ENCODE data around the gene LGALS13.

The LGALS13 gene

GRCh38 chr19:39602224-39602623 is at the start of gene LGALS13:
TSS of gene LGALS13 (plus strand) at chr19:39602524. CDS start at chr19:39602569, 45 bp downstream.
- DNase-seq (ENCODE audit: low read depth in 2 of 2) = no peak

GRCh38 chr19:39553082-39553652 is 49.2 kb upstream of the LGALS13 start:
- no peak for DNase-seq (ENCODE audit: low read depth in 2 of 2)

DNA sequence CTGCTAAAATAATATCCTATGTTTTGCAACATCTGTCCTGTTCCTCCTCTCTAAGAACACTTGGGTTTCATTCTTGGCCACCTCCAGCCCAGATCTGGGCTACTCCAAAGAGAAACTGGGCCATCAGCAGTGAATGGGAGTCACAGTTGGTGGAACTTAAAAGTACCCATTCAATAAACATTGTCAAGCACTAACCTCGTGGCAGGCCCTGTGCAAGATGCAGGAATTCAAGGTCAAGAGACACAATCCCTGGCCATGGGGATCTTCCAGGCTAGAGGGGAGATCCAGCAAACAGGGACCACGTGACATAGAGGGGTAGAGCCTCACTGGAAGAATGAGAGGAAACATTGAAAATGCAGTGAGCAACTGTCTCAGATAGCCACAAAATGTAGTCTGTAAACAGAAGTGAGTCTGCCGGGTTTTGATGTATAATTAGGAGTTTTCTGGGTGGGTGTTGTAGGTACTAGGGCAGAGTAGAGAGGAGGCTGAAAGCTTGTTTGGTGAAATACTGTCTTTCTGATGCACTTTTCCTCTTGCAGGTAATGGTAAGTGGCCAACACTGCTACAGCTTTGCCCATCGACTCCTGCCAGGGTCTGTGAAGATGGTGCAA is 47.5 kb upstream of the LGALS13 start:
- DNase-seq (ENCODE audit: low read depth in 2 of 2) = no peak

GRCh38 chr19:39555883-39556282 is 46.4 kb upstream of the LGALS13 start:
- no peak for DNase-seq (ENCODE audit: low read depth in 2 of 2)

- DNase-seq (ENCODE audit: low read depth in 2 of 2) = no peak
Measured at GRCh38 chr19:39557811-39558623, 44.3 kb upstream of the LGALS13 start.

GRCh38 chr19:39558624-39559117 is 43.7 kb upstream of the LGALS13 start:
- DNase-seq (ENCODE audit: low read depth in 2 of 2) = no peak

GRCh38 chr19:39563408-39563807 is 38.9 kb upstream of the LGALS13 start:
- no peak for DNase-seq (ENCODE audit: low read depth in 2 of 2)

DNA sequence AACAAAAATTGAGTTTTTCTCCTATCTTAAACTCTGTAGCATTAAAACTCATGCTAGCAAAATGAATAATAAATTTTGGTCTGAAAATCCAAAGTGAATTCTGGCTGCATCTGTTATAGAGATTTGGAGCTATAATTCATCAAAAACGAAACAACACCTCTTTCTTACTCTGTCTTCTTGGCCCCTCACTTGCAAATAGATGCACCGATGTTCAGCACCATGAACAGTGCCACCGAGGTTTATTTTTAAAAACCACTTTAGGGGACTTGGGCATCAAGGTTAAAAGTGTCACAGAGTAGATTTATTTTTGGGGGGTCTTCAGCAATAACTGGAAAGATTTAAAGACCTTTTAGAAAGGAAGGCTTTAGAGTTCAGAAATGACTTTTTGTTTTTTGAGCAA is 36.3 kb upstream of the LGALS13 start:
- DNase-seq (ENCODE audit: low read depth in 2 of 2) = no peak

DNA sequence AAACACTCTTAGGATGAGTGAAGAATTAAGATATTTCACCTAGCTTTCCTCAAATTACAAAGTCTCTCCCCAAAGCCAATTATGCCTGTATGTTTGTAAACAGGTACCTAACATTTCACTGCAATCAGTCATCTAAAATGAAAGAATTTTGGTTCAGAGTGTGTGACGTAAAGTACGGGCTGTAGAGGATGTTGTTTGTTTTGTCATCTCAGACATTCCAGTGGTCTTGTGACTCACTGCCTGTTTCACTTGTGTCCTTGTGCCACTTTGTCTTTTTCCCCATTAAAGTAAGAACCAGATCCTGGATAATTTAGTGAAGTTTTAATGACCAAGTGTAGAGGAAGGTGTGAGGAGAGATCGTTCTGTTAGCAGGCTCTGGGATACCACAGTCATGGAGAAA is 33.7 kb upstream of the LGALS13 start:
- no peak for DNase-seq (ENCODE audit: low read depth in 2 of 2)

DNA sequence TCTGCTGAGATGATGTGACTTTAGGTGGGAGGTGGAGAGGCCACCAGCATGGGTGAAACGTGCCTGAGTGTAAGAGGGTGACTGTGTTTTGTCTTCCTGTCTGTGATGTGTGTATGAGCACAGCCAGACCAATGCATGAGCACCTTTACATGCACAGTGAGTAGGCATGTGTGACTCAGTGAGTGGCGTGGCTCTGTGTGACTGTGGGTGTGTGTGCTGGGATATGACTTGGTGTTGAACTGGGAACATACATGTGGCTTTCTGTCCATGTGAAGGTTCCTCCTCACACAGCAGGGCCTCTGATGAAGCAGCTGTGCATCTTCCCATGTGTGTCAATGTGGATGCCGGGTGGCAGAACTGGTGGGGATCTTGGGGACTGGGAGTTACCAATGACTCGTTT is 19.9 kb upstream of the LGALS13 start:
- no peak for DNase-seq (ENCODE audit: low read depth in 2 of 2)

DNA sequence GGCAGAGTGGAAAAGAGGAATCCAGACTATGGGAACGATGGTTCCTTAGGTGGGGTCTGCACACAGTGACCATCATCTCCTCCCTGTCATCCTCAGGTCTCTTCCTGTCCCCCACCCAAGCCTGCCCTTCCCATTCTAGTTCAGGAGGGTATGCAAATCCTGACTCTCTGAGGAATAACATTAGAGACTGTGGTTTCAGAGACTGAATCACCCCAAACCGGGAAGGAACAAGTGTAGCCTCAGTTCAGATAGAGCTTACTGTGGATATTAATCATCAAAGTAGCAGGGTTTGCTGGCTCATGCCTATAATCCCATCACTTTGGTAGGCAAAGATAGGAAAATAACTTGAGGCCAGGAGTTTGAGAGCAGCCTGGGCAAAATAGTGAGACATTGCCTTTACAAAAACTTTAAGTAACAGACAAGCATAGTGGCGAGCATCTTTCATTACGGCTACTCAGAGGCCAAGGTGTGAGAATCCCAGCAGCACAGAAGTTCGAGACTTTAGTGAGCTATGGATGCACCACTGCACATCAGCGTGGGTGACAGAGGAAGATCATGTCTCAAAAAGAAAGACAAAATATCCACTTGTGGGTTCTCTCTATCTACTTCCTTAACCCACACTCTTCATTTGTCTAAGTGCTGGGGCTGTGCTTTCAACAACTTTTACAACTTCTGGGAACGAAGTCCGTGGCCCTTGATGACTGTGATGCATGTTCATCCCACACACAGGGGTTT is 19.3 kb upstream of the LGALS13 start:
- no peak for DNase-seq (ENCODE audit: low read depth in 2 of 2)

GRCh38 chr19:39587496-39587895 is 14.8 kb upstream of the LGALS13 start:
- DNase-seq (ENCODE audit: low read depth in 2 of 2) = no peak

DNA sequence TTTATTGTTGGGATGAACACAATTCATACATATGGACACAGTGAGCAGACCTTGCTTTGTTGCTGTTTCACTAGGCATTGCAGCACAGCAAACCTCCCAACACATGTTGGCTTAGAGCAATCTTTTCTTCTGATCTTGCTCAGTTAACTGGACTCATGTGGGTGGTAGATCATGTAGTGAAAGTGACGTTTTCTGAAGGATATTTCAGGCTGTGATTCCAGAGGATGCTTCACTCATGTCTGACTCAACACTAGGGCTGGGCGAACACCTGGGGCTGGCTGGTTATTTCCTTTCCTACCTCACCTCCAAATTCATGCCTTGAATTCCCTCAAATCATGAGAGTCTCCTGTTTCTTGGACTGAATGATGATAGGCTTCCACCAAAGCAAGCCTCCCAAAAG is 14.3 kb upstream of the LGALS13 start:
- no peak for DNase-seq (ENCODE audit: low read depth in 2 of 2)

- DNase-seq (ENCODE audit: low read depth in 2 of 2) = no peak
Measured at GRCh38 chr19:39590265-39590664, 12.1 kb upstream of the LGALS13 start.

GRCh38 chr19:39592381-39592780 is 9.9 kb upstream of the LGALS13 start:
- DNase-seq (ENCODE audit: low read depth in 2 of 2) = no peak

GRCh38 chr19:39595950-39596349 is 6.4 kb upstream of the LGALS13 start:
- no peak for DNase-seq (ENCODE audit: low read depth in 2 of 2)

DNA sequence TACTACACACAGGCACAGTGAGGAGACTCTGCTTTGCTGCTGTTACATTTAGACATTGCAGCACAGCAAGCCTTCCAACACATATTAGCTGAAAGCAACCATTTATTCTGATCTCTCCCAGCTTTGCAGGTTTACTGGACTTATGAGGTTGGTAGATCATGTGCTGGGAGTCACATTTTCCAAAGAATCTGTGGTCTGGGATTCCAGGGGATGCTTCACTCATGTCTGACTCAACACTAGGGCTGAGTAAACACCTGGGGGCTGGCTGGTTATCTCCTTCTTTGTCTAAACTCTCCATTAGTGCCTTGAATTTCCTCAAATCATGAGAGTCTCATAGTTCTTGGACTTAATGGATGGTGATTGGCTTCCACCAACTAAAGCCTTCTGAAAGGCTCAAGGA is 5.4 kb upstream of the LGALS13 start:
- DNase-seq (ENCODE audit: low read depth in 2 of 2) = no peak

DNA sequence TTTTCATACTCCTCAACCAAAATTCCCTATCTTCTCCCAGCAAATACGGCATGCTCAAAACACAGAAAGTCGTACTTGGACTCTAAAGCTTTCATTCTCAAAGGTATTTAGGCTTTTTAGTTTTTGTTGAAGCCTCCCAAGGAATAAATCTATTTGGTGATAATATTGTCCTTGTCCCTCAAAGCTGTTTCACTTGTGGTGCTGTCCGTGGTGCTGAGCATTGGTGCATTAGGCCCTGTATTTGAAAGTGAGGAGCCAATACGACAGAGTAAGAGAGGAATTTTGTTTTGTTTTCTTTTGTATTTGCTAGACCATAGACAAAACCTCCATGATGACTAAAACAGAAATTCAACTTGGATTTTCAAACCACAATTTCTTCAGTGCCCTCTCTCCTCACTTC is 3.2 kb upstream of the LGALS13 start:
- DNase-seq (ENCODE audit: low read depth in 2 of 2) = no peak

DNA sequence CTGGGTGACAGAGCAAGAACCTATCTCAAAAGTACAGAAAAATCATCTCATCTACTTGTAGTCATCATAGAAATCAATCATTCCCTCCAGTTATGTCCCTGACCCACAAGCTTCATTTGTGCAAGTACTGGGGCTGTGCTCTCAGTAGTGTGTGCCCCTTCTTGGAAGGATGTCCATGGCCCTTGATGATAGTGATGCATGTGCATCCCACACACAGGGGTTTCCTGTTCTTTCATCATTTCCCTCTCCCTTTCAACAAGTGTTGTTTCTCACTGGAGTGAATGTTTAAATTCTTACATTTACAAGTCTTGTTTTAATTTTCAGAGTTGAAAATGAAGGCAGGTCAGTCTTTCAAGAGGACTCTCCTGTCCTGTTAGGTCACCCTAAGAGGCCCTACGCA is 1.5 kb downstream of the LGALS13 start:
- no peak for DNase-seq (ENCODE audit: low read depth in 2 of 2)

DNA sequence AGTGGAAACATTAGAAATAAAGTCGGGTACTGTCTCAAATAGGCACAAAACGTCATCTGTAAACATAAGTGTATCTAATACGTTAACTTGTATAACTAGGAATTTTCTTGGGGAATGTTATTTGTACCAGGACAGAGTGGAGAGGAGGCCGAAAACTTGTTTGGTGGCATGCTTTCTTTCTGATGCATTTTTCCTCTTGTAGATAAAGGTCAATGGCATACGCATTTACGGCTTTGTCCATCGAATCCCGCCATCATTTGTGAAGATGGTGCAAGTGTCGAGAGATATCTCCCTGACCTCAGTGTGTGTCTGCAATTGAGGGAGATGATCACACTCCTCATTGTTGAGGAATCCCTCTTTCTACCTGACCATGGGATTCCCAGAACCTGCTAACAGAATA is 4.7 kb downstream of the LGALS13 start:
- DNase-seq (ENCODE audit: low read depth in 2 of 2) = no peak

DNA sequence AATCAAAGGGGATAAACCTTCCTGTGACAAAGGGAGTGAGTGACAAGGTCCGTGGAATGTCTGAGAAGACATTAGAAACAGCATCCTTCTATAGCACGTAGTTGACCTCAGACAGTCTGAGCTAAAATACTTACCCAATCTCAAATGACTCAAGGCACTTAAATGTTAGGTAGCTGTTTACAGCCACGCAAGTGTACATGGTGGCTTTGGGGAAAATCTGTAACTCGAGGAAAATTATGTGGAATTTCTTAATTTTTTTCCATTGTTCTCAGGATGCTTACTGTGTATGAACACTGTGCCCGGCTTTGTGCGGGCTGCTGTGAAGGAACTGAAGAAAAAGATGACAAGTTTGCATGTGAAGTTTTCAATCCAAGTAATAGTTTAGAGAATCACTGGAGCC is 5.2 kb downstream of the LGALS13 start:
- DNase-seq (ENCODE audit: low read depth in 2 of 2) = no peak

DNA sequence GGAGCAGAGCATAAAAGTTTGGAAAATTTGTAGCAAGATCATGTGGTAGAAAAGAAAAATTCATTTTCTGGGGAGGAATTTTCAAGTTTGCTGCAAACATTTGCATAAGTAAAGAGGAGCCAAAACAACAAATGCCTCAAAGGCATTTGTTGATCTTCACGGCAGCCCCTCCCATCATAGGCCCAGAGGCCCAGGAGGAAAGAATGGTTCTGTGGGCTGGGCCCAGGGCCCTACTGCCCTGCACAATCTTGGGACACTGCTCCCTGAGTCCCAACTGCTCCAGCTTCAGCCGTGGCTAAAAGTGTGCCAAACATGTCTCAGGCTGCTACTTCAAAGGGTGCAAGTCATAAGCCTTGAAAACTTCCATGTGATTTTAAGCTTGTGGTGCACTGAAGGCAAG is 11.3 kb downstream of the LGALS13 start:
- DNase-seq (ENCODE audit: low read depth in 2 of 2) = no peak
